ENCODE results near the gene RABEP2.

RABEP2 gene

DNA sequence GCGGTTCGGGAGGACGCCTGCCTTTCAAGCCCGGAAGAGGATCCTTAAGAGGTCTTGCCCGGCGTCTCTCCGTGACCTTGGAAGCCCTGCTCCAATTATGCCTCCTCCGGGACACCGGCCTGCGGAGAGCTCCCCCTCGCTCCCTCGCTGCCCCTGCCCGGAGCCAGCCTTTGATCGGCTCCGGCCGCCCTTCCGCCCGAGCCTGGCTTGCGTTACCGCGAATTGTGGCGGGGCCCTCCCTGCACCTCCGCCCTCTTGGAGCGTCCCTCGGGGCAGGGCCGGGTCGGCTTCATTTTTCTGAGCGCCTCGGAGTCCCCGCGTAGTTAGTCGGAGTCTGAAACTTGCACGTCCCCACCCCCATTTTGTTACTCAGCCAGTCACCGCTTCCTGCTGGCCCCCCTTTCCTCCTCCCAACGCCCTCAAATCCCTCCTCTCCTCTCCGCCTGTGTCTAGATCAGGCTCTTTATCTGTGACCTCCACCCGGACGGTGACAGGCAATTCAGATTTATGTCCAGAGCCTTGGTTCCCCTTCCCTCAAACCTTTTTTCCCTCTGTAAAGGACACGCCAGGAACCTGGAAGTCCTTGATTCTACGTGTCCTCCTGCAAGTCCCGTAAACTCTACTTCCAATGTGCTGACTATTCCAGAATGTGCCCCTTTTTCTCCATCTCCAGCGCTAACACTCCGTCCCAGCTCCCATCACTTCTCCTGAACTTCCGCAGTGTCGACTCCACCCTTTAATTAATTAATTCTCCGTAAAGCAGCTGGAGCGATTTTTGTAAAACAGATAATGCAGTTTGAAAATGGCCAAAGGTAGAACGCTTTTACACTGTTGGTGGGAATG is 569 bp upstream of the RABEP2 start (continued):
- TF ChIP-seq, protein P1, sequence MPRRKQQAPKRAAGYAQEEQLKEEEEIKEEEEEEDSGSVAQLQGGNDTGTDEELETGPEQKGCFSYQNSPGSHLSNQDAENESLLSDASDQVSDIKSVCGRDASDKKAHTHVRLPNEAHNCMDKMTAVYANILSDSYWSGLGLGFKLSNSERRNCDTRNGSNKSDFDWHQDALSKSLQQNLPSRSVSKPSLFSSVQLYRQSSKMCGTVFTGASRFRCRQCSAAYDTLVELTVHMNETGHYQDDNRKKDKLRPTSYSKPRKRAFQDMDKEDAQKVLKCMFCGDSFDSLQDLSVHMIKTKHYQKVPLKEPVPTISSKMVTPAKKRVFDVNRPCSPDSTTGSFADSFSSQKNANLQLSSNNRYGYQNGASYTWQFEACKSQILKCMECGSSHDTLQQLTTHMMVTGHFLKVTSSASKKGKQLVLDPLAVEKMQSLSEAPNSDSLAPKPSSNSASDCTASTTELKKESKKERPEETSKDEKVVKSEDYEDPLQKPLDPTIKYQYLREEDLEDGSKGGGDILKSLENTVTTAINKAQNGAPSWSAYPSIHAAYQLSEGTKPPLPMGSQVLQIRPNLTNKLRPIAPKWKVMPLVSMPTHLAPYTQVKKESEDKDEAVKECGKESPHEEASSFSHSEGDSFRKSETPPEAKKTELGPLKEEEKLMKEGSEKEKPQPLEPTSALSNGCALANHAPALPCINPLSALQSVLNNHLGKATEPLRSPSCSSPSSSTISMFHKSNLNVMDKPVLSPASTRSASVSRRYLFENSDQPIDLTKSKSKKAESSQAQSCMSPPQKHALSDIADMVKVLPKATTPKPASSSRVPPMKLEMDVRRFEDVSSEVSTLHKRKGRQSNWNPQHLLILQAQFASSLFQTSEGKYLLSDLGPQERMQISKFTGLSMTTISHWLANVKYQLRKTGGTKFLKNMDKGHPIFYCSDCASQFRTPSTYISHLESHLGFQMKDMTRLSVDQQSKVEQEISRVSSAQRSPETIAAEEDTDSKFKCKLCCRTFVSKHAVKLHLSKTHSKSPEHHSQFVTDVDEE (CRISPR knock-in tag; IDR thresholded peaks at IDR 0.05) = no peak

DNA sequence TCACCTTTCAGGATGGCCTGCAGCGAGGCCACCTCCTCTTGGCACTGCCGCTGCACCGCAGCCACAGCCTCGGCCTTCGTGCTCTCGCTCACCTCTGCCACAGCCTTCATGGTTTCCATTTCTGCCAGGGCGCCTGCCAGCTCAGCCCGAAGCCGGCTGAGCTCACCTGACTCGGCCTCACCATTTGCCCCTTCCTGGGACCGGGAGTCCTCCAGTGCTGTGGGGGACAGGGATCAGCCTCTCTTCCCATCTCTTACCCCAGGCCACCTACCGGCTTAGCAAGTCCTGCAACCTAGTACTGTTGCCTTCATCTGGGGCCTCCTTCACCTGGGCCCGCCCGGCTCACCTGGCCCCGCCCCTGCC is 658 bp downstream of the RABEP2 start:
- ATAC-seq = no peak
- TF ChIP-seq CSDC2 (CRISPR knock-in tag; IDR thresholded peaks at IDR 0.05) = no peak
- no peak for TF ChIP-seq RARB (CRISPR knock-in tag; IDR thresholded peaks at IDR 0.05)
- TF ChIP-seq, protein P1 (CRISPR knock-in tag; IDR thresholded peaks at IDR 0.05) = no peak
- no peak for TF ChIP-seq ARNTL (CRISPR knock-in tag; IDR thresholded peaks at IDR 0.05; ENCODE audit: borderline replicate concordance, low read depth)
- no peak for TF ChIP-seq ZFP3 (CRISPR knock-in tag; IDR thresholded peaks at IDR 0.05)
- TF ChIP-seq ZFP30 (CRISPR knock-in tag; IDR thresholded peaks at IDR 0.05) = no peak
- TF ChIP-seq BACH2 (CRISPR knock-in tag; IDR thresholded peaks at IDR 0.05; ENCODE audit: borderline replicate concordance) = no peak
- TF ChIP-seq SNAI2 (CRISPR knock-in tag; IDR thresholded peaks at IDR 0.05) = no peak
- no peak for TF ChIP-seq ZNF8 (CRISPR knock-in tag; IDR thresholded peaks at IDR 0.05)
- TF ChIP-seq, protein P2, sequence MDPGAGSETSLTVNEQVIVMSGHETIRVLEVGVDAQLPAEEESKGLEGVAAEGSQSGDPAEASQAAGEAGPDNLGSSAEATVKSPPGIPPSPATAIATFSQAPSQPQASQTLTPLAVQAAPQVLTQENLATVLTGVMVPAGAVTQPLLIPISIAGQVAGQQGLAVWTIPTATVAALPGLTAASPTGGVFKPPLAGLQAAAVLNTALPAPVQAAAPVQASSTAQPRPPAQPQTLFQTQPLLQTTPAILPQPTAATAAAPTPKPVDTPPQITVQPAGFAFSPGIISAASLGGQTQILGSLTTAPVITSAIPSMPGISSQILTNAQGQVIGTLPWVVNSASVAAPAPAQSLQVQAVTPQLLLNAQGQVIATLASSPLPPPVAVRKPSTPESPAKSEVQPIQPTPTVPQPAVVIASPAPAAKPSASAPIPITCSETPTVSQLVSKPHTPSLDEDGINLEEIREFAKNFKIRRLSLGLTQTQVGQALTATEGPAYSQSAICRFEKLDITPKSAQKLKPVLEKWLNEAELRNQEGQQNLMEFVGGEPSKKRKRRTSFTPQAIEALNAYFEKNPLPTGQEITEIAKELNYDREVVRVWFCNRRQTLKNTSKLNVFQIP (CRISPR knock-in tag; IDR thresholded peaks at IDR 0.05; ENCODE audit: borderline replicate concordance, low read depth) = no peak
- TF ChIP-seq, protein P3, sequence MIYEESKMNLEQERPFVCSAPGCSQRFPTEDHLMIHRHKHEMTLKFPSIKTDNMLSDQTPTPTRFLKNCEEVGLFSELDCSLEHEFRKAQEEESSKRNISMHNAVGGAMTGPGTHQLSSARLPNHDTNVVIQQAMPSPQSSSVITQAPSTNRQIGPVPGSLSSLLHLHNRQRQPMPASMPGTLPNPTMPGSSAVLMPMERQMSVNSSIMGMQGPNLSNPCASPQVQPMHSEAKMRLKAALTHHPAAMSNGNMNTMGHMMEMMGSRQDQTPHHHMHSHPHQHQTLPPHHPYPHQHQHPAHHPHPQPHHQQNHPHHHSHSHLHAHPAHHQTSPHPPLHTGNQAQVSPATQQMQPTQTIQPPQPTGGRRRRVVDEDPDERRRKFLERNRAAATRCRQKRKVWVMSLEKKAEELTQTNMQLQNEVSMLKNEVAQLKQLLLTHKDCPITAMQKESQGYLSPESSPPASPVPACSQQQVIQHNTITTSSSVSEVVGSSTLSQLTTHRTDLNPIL (CRISPR knock-in tag; IDR thresholded peaks at IDR 0.05; ENCODE audit: low read depth) = no peak

DNA sequence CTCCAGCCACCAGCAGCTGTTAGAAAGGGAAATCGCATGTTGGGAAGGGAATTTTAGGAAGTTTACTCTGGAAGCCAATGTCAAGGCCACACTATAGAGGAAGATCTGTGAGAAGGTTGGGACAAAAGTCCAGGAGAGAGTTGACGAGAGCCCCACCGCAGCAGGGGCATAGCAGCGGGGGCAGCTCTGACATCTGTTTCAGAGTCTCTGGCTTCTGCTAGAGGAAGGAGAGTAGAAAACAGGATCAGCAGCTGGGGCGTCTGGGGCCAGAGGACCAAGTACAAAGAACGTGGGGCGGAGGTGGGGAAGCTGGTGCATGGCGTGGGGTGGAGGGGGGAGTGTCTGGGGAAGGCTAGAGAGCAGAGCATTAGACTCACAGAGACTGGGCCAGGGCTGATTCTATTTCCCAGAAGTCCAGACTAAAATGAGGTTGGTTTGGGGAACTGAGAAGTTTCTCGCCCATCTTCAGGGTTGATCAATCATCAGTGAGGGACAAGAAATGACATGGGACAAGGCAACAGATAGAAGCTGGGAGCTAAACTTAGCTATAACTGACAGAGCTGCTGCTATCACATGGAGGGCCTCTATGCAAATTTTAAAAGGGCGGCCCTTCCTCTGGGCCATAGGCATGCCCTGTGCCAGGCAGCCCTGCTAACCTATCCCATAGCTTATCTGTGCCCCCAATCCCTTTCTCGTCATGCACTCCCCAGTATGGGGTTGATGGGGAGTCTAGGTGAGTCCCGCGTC is 1.2 kb downstream of the RABEP2 start:
- no peak for ATAC-seq
- TF ChIP-seq GLIS3 (CRISPR knock-in tag; IDR thresholded peaks at IDR 0.05) (no peak), BACH2 (CRISPR knock-in tag; IDR thresholded peaks at IDR 0.05; ENCODE audit: borderline replicate concordance) (no peak), ZC3H10 (CRISPR knock-in tag; IDR thresholded peaks at IDR 0.05) (no peak), CSDC2 (CRISPR knock-in tag; IDR thresholded peaks at IDR 0.05) (no peak), ZNF8 (CRISPR knock-in tag; IDR thresholded peaks at IDR 0.05) (no peak), TOX (CRISPR knock-in tag; IDR thresholded peaks at IDR 0.05; ENCODE audit: borderline replicate concordance) (no peak), ISL1 (CRISPR knock-in tag; IDR thresholded peaks at IDR 0.05) (no peak), OSR1 (CRISPR knock-in tag; IDR thresholded peaks at IDR 0.05) (no peak)
- TF ChIP-seq, protein P1 (CRISPR knock-in tag; IDR thresholded peaks at IDR 0.05) = no peak
- TF ChIP-seq, protein P4, sequence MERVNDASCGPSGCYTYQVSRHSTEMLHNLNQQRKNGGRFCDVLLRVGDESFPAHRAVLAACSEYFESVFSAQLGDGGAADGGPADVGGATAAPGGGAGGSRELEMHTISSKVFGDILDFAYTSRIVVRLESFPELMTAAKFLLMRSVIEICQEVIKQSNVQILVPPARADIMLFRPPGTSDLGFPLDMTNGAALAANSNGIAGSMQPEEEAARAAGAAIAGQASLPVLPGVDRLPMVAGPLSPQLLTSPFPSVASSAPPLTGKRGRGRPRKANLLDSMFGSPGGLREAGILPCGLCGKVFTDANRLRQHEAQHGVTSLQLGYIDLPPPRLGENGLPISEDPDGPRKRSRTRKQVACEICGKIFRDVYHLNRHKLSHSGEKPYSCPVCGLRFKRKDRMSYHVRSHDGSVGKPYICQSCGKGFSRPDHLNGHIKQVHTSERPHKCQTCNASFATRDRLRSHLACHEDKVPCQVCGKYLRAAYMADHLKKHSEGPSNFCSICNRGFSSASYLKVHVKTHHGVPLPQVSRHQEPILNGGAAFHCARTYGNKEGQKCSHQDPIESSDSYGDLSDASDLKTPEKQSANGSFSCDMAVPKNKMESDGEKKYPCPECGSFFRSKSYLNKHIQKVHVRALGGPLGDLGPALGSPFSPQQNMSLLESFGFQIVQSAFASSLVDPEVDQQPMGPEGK (CRISPR knock-in tag; IDR thresholded peaks at IDR 0.05; ENCODE audit: borderline replicate concordance) = no peak
- TF ChIP-seq, protein P5, sequence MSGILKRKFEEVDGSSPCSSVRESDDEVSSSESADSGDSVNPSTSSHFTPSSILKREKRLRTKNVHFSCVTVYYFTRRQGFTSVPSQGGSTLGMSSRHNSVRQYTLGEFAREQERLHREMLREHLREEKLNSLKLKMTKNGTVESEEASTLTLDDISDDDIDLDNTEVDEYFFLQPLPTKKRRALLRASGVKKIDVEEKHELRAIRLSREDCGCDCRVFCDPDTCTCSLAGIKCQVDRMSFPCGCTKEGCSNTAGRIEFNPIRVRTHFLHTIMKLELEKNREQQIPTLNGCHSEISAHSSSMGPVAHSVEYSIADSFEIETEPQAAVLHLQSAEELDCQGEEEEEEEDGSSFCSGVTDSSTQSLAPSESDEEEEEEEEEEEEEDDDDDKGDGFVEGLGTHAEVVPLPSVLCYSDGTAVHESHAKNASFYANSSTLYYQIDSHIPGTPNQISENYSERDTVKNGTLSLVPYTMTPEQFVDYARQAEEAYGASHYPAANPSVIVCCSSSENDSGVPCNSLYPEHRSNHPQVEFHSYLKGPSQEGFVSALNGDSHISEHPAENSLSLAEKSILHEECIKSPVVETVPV (CRISPR knock-in tag; IDR thresholded peaks at IDR 0.05) = no peak
- TF ChIP-seq, protein P2 (CRISPR knock-in tag; IDR thresholded peaks at IDR 0.05; ENCODE audit: borderline replicate concordance, low read depth) = no peak
